GM12864 (cell line): Measurements from ENCODE around the gene TMEM116.
"Not testable (repeated sequence)": the region's sequence is repeated elsewhere in the genome, so short reads cannot be mapped to it uniquely, and the experiment has no call there.

Experiments
- DNase-seq: peaks from one replicate; pipeline ENCODE4 v3.0.0-alpha.2; 2011; ENCODE audit warnings: low read depth
- H3K4me3 ChIP-seq: 2 replicates; pipeline ENCODE4 v1.5.1; 2011; ENCODE audit warnings: mild to moderate bottlenecking, low read depth, low read length, control low read depth
- CTCF ChIP-seq: IDR thresholded peaks from 2 replicates; pipeline ENCODE4 v1.5.1; 2011; ENCODE audit warnings: low read depth, mild to moderate bottlenecking, moderate library complexity, low read length, control low read depth, inconsistent platforms; ENCODE audit errors: missing control alignments

Gene TMEM116

GRCh38 chr12:112008918-112009317, 4.0 kb downstream of the TMEM116 start:
- no peak for TF ChIP-seq CTCF
- no peak overlapping the region for H3K4me3 ChIP-seq

GRCh38 chr12:112007945-112008344, 5.0 kb downstream of the TMEM116 start:
- no peak overlapping the region for H3K4me3 ChIP-seq
- no peak for DNase-seq
- TF ChIP-seq CTCF, result no peak

More at GRCh38 chr12:112008918-112009317, 4.0 kb downstream of the TMEM116 start:
- DNase-seq, result no peak

- no peak for TF ChIP-seq CTCF
- no peak for DNase-seq
- H3K4me3 ChIP-seq, result no peak overlapping the region
These were observed 7.3 kb downstream of the TMEM116 start for GRCh38 chr12:112005419-112006395.

GRCh38 chr12:112004041-112004440, 8.9 kb downstream of the TMEM116 start:
- H3K4me3 ChIP-seq, result no peak overlapping the region
- TF ChIP-seq CTCF, result no peak
- no peak for DNase-seq

- no peak overlapping the region for H3K4me3 ChIP-seq
- DNase-seq, result no peak
- TF ChIP-seq CTCF, result no peak
These were observed 11.4 kb downstream of the TMEM116 start for GRCh38 chr12:112001576-112001975.

GRCh38 chr12:112000820-112001219, 12.1 kb downstream of the TMEM116 start:
- no peak for TF ChIP-seq CTCF
- H3K4me3 ChIP-seq, result no peak overlapping the region

GRCh38 chr12:111999129-111999528, 13.8 kb downstream of the TMEM116 start:
- H3K4me3 ChIP-seq, DNase-seq: not testable (repeated sequence)

More at GRCh38 chr12:112000820-112001219, 12.1 kb downstream of the TMEM116 start:
- no peak for DNase-seq
